Activated T-helper 9 cell treated with anti-CD3 and anti-CD28 coated beads, Interleukin-2, amount 50 U/mL, for 16 hours (primary cell): ENCODE results near the gene DLGAP3.

Experiments used
- DNase-seq: peaks from one replicate; pipeline ENCODE4 v3.0.0-alpha.2; 2020; ENCODE audit warnings: low read depth

The DLGAP3 gene

DNA sequence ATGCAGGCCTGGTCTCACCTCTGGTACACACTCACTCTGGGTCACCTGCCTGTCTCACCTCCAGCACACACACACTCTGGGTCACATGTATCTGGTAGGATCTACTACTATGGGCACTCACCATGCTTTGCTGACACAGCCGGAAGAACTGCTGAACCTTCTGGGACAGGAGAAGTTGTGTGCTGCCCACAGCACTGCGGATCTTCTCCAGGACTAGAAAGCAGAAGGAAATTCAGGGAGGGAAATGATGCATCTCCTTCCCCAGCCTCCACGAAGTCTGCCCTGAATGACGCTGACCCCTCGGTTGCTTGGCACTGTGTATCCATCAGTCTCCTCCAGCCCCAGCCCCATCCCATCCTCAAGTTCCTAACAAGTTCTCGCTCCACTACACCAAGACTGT lies 62.0 kb downstream of the DLGAP3 start:
- DNase-seq, result no peak

DNA sequence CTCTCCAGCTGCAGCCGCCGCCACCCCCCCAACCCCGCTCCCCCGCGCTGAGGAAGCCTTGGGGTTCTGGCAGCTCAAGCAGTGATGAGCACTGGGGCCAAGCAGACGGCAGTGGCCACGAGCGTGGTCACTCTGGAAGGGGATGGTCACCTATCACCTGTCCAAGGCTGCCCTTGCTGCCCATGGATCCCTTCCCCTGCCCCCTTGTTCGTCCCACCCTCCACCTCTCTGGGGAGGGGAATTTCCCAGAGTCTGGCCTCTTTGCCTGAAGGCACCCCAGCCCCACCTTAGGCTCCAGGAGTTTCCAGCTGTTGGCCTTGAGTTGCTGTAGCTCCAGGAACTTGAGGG lies 62.7 kb downstream of the DLGAP3 start:
- no peak for DNase-seq

DNA sequence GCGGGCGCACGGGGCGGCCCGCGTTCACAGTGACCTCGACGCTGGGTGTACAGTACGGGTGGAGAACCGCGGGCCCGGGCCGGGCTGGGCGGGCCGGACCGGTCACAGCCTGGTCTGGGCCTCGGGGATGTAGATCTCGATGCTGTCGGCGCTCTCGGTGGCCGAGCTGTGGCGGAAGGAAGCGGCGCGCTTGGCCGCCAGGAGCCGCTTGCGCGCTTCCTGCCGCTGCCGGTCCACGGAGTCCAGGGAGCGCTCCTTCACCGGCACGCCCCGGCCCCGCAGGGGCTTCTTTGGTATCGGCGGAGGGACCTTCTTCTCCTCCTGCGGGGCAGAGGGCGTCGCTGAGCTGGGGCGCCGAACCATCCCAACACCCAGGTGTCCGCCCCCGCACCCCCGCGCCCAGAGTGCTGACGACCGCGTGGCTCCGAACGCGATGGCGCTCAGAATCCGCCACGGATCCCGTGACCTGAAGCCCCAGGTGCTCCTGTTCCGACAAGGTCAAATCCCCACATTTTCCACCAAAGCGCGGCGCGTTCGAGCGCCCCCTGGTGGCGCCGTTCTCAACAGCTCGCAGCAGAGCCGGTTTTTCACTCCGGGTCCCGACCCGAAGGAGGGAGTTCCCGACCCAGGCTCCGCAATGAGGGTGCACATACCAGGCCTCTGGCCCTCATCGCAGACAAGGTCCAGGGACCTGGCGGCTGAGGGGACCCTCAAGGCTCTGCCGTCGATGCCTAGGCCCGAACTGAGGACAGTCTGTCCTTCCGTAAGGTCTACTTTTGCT lies 63.3 kb downstream of the DLGAP3 start:
- DNase-seq, result peak; percentile 94

DNA sequence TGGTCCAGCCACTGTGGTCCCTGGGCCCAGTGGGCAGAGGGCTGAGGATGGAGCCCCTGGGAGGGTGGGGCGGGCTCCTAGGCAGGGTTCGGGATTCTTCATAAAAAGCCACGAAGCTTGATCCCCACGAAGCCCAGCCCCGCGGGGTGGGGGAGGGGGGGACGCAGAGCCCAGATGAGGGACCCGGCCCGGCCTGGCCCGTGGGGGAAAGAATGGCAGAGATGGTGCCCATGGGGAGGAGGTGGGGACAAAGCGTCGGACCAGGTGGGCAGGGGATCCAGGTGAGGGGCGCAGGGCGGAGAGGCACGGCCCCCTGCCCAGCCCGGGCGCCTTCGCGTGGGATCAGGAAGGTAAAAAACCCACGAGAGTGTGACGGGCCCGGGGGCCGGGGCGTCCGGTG lies 63.9 kb downstream of the DLGAP3 start:
- DNase-seq, result peak; percentile 5

DNA sequence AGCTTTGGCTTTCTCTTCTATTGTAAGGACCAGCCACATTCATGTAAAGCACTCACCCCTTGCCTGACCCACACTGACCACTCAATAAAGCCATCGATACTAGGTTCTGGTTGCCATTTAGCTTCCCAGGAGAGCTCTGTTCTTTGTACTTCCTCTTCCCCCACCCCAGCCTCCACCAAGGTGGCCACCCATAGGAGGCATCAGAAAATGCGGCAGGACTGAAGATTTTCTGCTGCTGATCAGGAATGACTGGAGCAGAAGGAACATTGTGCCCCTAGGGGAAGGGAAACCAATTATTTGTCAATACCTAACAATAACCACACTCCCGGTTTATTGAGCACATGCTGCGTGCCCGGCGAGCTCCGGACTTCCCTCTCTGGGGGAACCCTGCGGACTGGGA lies 64.7 kb downstream of the DLGAP3 start:
- no peak for DNase-seq

DNA sequence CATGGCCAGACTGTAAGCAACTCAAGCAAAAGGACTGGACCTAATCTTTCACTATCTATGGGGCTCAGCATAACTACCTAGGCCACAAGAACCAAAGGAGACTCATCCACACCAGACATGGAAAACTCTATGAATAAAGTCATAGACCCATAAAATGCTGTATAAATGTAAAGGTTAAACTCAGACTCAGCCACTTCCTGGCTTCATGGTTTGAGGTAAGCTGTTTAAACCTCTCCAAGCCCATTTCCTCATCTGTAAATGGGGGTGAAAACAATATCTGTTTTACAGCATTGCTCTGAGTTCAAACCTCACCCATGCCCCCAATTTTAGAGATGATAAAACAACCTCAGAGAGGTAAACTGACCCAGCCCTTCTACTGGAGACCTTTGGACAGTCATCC lies 65.9 kb downstream of the DLGAP3 start:
- DNase-seq, result no peak

DNA sequence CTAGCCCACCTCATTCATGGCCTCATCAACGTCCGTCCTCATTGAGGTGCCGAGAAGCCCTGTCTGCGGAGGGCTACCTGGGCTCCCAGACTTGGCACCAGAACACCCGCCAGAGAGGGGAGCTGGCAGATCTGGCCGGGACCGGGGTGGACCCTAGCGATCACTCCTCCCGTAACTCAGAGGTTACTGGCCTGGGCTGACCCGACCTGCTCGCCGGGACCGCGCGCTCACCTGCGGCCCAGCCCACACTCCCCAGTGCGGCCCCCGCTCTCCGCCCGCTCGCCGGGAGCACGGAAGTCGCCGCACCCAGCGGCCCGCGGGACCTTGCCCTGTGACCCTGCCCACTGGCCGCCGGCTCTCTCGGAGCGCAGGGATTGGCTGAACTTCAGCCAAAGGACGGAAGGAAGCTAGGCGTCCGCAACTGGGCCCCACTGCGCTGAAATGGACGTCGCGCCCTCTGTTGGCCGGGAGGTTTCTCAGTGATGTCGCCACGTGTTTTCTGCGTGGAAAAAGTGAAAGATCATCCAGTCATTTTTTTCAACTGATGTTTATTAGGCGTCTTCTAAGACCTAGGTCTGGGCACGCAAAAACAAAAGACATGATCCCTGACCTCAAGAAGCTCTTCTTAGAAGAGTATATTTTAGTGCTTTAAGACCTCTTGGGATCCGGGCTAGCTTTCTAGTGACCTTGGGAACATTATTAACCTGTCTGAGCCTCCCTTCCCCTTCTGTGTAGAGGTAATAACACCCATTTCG lies 69.8 kb downstream of the DLGAP3 start, which contains the start of gene SMIM12:
TSS of gene SMIM12 (minus strand) at position 304 of the 755 bp plus-strand sequence. CDS start 3,772 bp downstream, outside the sequence.
- peak; percentile 89 for DNase-seq

DNA sequence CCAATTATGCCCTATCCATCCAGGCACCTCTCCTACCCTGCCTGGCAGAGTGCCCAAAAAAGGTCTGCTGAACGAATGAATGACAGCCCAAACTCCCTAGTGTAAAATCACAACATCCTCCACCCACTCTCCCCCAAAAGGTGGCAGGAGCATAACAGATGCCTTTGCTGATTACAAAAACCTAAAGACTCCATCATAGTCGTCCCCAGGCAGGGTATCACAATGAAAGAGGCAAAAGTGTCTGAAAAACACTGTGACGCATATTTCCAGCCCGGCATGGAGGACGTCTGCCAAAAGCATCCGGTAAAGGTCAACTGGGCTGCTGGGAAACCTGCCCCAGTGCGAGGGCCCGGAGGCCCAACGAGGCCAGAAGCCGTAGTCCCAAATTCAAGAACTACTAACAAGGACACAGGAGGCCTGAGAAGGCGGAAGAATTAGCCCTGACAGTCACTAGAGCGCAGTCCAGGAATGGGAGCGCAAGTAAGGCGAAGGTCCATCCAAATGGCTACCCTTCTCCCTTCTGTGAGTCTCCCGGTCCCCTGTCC lies 70.5 kb downstream of the DLGAP3 start:
- DNase-seq, result no peak

DNA sequence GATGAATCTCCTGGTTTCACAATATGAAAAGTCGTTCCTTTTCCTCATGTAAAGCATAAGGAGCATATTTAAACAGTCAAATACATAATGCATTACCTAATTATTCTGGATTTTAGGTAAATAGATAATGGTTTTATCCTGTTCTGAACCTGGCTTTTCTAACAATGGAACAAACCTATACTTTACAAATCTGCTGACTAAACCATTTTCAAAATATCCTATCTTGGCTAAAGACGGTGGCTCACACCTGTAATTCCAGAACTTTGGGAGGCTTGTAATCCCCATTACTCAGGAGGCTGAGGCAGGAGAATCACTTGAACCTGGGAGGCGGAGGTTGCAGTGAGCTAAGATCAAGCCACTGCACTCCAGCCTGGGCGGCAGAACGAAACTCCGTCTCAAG lies 72.8 kb downstream of the DLGAP3 start:
- no peak for DNase-seq

DNA sequence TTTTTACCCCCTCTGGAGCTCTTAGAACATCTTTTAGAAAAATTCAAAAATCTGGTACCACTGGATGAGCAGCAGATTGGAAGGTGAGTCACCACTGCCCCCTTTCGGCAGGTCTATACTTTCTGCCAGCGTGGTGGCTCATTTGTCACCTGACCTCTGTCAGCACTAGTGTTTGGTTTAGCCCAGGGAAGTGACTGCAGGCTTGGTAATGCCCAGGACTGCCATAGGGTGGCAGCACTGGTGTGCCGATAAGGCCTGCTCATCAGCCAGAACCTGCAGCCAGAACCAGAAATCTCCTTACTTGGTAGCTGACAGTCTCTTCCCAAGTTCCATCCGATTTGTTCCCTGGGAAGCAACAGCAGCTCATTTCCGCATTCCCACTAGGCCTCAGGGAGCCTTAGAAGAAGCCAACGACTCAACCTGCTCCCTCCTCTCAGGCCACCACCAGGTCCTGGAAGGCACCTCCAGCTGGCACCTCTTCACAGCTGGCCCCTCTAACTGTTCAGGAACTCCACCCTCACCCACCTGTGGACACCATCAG lies 76.7 kb downstream of the DLGAP3 start:
- DNase-seq, result peak; percentile 83

DNA sequence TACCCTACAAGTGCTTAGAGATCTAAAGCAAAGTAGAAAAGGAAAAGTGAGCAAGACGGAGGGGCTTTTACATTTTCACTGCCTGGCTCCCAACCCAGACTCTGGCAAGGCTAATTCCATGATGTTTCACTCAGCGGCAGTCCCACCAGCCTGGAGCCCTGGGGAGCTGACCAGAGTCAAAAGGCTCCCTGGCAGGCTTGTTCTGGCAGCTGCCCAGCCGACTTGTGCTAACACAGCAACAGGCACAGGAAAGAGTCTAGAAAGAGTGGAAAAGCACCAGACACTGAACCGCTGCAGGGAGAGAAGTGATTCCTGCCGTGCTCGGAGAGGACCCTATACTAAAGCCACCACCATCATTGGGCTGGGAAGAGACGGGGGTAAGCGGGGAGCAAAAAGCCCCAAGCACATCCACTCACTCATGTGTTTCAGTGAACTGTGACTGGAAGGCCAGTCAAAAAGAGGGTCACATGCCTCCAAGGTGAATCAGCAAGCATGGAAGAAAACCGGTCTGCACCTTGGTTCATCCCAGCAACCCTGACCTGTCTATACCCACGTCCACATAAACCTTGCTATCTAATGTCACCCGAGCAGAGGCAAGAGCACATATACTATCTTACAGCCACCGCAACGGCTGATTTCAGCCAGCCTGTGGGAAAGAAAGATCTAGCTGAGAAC lies 77.9 kb downstream of the DLGAP3 start:
- DNase-seq, result no peak

DNA sequence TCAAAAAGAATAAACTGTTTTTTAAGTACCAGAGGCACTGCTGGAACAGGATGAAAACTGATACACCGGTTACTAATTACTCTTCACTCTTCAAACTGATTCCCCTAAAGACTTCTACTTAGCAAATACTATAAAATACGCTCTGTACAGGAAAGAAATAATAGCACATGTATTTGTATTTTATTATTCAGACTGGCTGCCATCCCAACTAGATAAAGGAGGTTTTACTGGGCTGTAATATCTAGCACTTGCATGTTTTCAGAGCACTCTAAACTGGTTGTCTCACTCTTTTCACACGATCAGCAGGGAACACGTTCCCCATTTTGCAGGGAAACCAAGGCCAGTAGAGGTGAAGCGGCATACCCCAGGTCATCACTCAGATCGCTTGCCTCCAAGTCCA lies 79.1 kb downstream of the DLGAP3 start:
- no peak for DNase-seq

DNA sequence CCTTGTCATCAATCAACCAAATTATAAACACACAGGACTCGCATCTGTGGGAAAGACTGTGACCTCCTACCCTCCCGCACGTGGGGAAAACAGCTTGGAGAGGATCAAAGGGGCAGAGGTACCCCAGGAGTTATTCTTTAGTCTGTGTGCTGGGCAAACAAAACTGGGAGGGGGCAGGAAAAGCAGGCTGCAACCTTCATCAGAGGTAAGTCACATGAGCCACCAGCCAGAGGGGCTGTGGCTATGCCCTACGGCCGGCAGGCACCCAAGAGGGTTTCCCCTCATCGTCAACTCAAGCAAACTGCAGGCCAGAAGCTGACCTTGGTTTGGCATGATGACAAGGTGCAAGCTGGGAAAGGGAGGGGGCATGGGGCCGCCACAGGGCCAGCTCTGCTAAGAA lies 82.4 kb downstream of the DLGAP3 start:
- no peak for DNase-seq

DNA sequence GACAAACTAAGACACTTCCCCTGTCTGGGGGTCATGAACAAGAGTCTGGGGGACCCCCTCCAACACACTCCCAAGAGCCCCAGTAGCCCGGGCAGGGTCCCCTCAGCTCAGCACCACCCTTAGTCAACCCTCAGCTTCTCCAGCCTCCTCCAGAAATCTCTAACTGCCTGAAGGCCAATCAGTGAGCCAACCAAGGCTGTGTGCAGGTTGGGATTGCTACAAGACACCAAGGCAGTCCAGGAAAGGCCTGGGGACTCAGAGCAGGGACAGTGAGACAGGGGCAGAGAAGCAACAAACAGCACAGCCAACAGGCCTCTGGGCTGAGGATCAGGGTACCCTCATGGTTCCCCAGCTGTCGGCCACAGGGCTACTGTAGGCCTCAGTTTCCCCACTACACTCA lies 83.2 kb downstream of the DLGAP3 start:
- DNase-seq, result no peak

DNA sequence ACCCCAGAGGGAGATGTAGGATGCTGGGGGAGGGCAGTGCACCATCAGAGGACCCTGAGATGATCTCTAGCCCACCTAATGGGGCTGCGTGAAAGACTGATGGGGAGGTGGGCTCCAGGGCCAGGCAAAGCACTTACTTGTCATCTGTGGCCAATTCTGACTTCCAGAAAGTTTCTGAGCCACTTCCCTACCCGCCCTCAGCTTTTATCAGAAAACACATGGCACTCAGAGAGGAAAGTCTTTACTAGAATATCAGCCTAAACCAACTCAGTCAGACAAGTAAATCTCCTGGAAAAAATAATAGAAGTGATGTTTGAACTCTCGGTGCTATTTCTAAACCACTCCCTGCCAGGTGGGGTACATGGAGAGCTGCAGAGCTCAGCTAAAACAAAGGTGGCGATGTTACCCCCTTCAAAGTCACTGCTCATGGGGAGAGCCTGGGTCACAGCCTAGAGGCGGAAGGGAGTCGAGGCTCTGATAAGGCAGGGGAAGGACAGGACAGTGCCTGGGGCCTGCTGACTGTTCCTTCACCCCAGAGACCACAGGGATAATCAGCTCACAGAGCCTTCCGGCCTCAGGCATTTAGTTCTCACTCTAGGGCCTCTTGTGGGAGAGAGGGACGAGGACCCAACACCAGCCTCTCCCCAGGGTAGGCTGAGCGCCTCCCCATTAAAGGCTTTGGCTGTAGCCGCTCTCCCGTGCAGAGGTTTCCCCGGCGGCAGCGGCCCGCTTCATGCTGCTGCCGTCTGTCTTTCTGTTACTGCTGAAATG lies 84.1 kb downstream of the DLGAP3 start:
- DNase-seq, result no peak

DNA sequence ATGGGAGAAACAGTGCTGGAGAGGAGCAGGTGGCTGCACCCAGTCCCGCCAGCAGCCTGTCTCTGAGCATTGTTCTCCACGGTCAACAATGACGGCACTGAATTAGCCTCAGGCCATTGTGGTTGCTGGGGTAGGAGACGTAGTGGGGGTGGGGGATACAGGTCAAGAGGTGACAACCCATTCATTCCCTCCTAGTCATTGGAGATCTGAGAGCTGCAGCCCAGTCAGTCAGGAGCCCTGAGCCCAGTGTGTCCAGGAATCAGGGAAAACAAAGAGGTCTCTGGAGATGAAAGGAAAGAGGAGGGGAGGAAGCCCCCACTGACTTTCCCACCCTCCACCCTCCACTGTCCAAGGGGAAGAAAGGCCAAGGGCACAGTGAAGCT lies 85.2 kb downstream of the DLGAP3 start:
- DNase-seq, result no peak

DNA sequence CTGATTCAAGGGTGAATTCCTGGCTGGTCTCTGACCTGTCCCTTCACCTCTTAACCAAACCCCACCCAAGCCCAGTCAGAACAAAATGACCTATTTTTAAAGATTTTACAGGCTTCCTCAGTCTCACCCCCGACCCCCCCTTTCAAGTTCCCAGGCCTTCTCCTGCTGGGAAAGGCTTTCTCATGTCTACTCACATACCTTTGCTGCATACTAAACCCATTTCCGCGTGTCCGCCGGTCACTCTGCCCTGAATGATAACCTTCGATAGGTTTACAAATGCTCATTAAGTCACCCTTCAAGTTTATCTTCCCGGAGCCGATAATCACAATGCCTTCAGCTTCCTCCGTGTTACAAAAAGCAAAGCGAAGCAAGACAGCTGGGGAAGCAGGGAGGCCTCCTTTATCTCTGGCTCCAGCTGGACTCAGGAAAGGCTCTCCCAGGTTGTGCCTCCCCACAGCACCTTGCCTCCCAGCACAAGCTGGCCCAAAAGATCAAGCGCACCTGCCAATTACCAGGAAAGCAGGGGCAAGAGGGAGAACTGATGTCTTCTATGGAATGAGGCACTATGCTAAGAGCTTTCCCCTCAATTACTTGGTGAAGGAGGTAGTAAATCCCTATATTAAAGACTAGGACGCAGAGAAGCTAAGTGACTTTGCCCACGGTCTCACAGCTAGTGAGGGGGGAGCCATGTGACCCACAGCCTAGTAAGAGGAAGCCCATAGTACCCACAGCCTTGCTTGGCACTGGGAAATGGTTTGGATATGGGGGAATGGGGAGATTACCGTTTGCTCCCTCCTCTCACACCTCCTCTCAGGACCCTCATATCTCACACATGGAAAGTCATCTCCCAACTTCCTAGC lies 85.8 kb downstream of the DLGAP3 start:
- DNase-seq, result no peak

DNA sequence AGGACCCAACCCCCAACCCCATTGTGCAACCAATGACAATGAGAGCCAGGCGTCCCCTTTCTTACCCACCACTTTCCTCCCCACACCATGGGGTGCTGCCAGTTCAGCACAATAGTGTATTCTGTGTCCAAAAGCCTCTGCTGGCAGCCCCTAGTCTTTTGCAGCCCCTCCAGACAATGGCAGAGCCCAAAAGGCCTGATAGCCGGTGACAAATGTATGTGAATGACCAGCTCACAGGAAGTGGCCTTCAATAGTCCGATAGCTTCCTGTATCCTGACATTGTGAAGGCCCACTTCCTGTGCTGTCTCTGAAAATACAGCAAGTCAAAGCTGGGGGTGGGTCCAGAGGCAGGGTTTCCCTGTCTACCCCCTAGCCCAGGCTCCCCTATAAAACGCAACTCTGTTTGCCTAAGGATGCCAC lies 86.5 kb downstream of the DLGAP3 start:
- no peak for DNase-seq

DNA sequence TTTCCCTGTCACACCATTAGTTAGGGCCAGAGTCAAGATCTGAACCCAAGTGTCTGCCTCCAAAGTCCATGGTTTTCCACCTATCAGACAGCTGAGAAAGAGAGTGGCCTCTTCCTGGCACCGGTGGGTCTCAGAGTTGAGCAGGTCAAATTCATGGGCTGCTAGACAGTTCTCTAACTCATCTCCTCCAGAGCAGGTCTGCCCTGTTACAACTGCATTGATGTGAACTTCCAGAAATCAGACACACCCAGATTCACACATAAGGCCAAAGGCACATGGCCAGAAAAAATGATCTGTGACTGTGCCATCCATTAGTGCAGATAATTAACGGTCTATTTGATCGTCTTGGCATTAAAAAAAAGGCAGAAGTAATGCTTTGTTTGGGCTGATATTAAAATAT lies 87.4 kb downstream of the DLGAP3 start:
- no peak for DNase-seq

DNA sequence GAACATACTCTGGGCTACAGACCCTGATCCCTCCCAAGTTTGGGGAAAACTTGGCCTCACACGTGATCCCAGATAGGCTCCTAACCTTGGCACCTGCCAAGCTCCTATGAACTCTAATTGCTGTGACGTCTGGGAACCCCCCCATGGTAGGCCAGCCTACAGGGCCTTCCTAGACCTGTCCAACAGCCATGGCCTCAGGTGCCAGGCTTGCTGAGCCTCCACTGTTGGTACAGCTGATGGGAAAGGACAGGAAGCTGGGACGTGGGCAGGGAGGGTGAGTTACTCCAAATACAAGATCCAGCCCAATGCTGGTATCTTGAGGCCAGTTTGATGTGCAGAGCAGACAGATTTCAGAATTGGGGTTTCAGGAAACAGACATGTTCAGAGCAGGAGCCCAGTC lies 89.0 kb downstream of the DLGAP3 start:
- no peak for DNase-seq
